Measurements from ENCODE around the gene ETNPPL. TPM values are rescaled to one million over a fixed set of nuclear protein-coding genes. Genes with fewer than 3 reads are reported as not detected.

ETNPPL gene
- total RNA-seq, 1 experiment from 2014 or later, result not detected

GRCh38 chr4:108700081-108700757 lies 62.6 kb downstream of the ETNPPL start:
- peak; percentile 51 for DNase-seq (ENCODE audit: low read depth)

- DNase-seq (ENCODE audit: low read depth), result no peak
These were observed 66.7 kb downstream of the ETNPPL start for GRCh38 chr4:108696160-108696559.

GRCh38 chr4:108695062-108695461 lies 67.8 kb downstream of the ETNPPL start:
- no peak for DNase-seq (ENCODE audit: low read depth)

- no peak for DNase-seq (ENCODE audit: low read depth)
These were observed 68.4 kb downstream of the ETNPPL start for GRCh38 chr4:108694423-108694822.

- DNase-seq (ENCODE audit: low read depth), result no peak
These were observed 69.0 kb downstream of the ETNPPL start for GRCh38 chr4:108693819-108694218.

GRCh38 chr4:108693211-108693610 lies 69.6 kb downstream of the ETNPPL start:
- peak; percentile 16 for DNase-seq (ENCODE audit: low read depth)

Other genes starting within 250 kb of the ETNPPL start
- gene RPL34, start 142.5 kb downstream of the ETNPPL start, total RNA-seq (2014; rRNA removed; shearing (Covaris generic)), result 1,285 and 1,593 TPM in 2 replicates
- 86.3 and 92.1 TPM in 2 replicates for gene OSTC, start 112.5 kb downstream of the ETNPPL start, total RNA-seq (2014; rRNA removed; shearing (Covaris generic))